HG03280 (cell line): ENCODE data around the gene CLEC11A.

Source experiments
- ATAC-seq: cut with Tn5 transposase; IDR thresholded peaks from one replicate; pipeline ENCODE4 v1.9.1; 2021; ENCODE audit warnings: mild to moderate bottlenecking, moderate library complexity; ENCODE audit not compliant: unreplicated experiment

CLEC11A gene

GRCh38 chr19:50703915-50704796 lies 19.0 kb upstream of the CLEC11A start:
- ATAC-seq: no peak

- ATAC-seq: no peak
Measured at GRCh38 chr19:50705422-50706019, 17.6 kb upstream of the CLEC11A start.

GRCh38 chr19:50706387-50706786 lies 16.8 kb upstream of the CLEC11A start:
- no peak for ATAC-seq

DNA sequence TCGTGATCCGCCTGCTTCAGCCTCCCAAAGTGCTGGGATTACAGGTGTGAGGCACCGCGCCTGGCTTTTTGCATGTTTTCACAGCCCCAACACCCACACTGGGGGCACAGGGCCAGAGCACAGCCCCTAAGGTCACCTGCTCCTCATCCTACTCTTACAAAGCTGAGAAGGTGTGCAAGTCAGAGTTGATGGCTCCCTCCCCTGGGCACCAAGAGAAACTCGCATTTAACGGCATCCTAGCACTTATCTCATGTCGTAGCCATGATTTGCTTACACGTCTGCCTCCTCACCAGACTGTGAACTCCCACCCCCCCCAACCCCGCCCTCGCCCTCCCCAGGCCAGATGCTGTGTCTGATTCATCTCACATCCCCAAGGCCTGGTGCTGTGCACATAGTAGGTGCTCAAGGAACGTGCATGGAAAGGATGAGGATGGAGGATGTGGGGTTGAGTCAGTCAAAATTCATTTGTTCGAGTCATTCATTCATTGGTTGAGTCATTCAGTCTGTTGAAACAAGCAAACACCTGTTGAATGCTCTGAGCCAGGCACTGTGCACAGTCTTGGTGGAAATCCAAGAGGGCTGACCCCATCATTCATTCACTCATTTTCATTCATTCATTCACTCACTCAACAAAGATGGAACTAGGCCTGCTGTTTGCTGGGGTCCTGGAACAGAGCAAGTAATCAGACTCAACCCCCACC lies 14.8 kb upstream of the CLEC11A start:
- ATAC-seq: no peak

DNA sequence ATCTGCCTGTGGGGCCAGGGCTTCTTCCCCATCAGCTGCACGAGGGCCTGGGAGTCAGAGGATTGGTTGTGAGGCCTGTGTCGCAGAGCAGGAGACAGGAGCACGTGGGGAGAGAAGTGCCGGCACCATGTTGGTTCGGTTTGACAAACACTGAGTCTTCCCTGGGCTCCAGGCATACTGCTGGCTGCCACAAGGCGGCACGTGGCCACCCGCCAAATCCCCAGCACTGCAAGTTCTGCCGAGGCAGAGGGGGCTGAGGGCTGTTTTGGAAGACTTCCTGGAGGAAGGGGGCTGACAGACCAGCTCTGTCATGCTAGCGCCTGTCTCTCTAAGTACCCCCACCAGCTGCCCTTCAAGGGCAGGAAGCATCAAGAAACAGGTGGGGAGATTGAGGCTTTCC lies 13.1 kb upstream of the CLEC11A start:
- no peak for ATAC-seq

DNA sequence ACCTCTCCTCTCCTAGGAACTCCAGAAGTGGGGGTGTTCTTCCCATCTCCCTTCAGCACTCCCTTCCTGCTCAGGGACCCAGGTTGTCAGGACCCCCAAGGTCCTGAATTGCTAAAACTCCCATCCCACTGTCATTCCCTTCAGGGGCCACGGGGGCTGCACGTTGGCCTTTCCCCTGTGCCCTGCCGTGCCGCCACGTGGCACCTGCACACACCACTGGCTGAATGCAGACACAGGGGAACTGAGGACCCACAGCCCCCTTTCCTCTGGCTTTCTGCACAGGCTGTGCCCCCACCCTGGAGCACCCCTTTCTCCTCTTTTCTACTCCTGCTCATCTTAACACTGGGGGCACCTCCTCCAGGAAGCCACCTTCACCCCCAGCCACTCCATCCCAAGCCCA lies 12.6 kb upstream of the CLEC11A start:
- no peak for ATAC-seq

- no peak for ATAC-seq
Measured at GRCh38 chr19:50711196-50711595, 12.0 kb upstream of the CLEC11A start.

- ATAC-seq: no peak
Measured at GRCh38 chr19:50711805-50712204, 11.4 kb upstream of the CLEC11A start.

DNA sequence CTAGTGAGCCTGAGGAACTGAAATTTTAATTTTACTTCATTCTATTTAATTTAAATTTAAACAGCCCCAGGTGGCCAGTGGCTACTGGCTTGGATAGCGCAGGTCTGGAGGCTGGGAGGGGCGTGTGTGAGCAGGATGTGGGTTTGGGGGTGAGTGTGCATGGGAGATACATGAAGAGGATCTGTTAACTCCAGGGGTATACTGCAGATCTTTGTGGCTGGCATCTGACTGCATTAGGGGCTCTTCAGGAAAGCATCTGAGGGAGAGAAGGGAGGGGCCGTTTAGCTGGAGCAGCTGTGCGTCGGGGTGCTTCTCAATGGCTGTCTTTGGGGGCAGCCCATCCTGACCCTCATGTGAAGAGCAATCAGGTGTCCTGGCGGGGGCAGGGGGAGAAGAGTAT lies 10.3 kb upstream of the CLEC11A start:
- no peak for ATAC-seq

GRCh38 chr19:50713556-50714236 lies 9.5 kb upstream of the CLEC11A start:
- ATAC-seq: no peak

- no peak for ATAC-seq
Measured at GRCh38 chr19:50716178-50717025, 6.8 kb upstream of the CLEC11A start.

DNA sequence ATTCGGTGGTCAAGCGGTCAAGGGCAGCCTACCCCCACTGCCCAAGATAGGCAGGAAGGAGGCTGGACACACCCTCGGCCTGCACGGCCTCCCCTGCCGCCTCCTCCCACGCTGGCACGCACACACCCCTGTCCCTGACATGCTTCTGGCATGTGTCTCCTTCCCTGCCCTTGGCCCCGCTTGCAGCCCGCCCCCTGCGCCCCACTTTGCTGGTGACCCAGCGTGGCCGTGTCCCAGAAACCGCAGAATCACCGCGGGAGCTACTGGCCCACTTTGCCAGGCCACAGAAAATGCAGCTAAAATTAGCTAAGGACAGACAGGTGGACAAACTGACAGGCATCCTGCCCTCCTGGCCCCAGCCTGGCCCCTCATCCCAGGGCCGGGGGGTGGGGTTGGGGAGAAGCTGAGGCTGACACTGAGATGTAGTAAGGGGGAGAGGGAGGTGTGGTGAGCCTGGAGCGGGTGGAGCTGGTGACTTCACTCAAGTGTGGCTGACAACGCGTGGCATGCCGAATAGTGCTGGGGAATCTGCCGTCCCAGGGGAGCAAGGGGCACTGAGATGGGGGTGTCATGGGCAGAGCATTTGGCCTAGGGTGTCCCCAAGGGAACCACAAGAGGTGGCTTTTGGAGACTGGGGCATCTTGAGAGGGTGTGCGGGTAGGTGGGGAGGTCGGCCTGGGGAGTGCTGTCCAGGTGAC lies 6.0 kb upstream of the CLEC11A start:
- ATAC-seq: no peak

- no peak for ATAC-seq
Measured at GRCh38 chr19:50717891-50718254, 5.3 kb upstream of the CLEC11A start.

GRCh38 chr19:50718255-50719118 lies 4.7 kb upstream of the CLEC11A start:
- no peak for ATAC-seq

DNA sequence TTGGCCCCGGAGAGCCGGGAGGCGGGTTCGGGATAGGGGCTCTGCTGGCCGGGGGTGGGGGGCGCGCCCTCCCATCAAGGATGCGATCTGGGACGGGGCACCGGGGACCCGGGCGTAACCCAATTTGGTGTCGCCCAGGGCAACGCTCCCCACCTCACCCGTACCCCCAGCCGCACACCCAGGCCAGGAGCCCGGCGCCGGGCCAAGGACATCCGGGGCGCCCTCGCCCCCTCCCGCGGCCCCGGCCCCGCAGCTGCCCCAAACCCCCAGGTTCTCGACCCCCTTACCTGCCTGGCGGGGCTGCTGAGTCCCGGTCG lies 4.1 kb upstream of the CLEC11A start:
- ATAC-seq: no peak

DNA sequence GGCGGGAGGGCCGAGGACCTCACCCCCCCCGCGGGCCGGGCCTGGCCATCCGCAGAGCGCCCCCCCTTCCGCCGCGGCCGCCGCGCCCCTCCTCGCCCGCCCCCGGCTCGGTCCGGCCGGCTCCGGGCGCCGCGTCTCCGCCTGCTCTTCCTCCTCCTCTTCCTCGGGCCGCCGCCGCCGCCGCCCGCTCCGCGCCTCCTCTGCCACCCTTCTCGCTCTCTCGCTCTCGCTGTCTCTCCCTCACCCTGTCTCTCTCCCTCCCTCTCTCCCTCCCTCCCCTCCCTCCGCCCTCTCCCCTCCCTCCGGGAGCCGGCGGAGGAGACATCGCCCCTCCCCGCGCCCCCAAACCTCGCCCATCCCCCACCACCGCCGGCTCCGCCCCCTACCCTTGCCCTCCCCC lies 3.6 kb upstream of the CLEC11A start, which contains the start of gene SHANK1:
TSS of gene SHANK1 (minus strand) at position 237 of the 400 bp plus-strand sequence. CDS start 2,883 bp downstream, outside the sequence.
- no peak for ATAC-seq

DNA sequence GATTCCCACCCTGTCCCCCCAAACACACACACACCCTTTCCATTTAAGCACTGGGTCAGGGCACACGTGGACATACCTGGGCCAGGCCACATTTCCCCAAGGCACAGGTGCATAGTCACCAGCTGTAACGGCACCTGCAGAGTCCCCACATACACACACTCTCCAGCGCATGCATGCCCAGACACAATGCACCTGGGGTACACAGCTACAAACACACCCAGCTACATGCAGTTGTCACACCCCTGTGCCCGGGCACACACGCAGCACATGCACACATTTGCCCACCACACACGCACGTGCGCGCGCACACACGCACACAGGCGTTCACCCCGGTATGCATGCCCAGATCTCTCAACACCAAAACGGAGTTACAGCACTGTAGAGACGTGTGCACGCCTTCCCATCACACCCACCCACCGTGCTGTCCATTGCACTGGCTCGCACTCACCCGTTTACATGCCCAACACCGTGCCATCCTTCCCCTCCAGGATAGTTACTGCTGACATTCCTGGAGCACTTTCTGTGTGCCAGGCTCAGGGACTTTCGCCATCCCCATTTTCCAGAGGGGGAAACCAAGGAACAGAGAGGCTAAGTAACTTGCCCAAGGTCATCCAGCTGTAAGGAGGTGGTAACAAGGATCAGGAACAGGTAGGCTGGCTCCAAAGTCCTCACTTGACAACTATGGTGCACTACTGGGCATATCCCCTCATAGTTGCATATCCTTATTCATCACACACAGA lies 2.8 kb upstream of the CLEC11A start:
- no peak for ATAC-seq

- ATAC-seq: no peak
Measured at GRCh38 chr19:50720921-50721381, 2.2 kb upstream of the CLEC11A start.
